KOPT-K1 (cell line): ENCODE data around the gene SSUH2.
"Not testable (repeated sequence)": the region's sequence is repeated elsewhere in the genome, so short reads cannot be mapped to it uniquely, and the experiment has no call there.

ENCODE experiments used
- H3K27ac ChIP-seq: fragments of 200-600 bp; sonication (generic); 2 replicates; pipeline ENCODE4 v1.5.1; 2016; ENCODE audit warnings: antibody characterized with exemption, mild to moderate bottlenecking, low read depth, low read length; ENCODE audit not compliant: poor library complexity, severe bottlenecking
- H3K36me3 ChIP-seq: fragments of 200-600 bp; sonication (generic); 2 replicates; pipeline ENCODE4 v1.5.1; 2017; ENCODE audit warnings: antibody characterized with exemption, mild to moderate bottlenecking, low read length, moderate library complexity; ENCODE audit not compliant: insufficient read depth
- H3K9me3 ChIP-seq: fragments of 200-600 bp; sonication (generic); 2 replicates; pipeline ENCODE4 v1.5.1; 2017; ENCODE audit warnings: antibody characterized with exemption, low read length, mild to moderate bottlenecking; ENCODE audit not compliant: insufficient read depth, poor library complexity, severe bottlenecking

Gene SSUH2

GRCh38 chr3:8665407-8665896 lies 20.9 kb upstream of the SSUH2 start:
- no peaks in the 10 kb centered on the region for H3K9me3 ChIP-seq
- no peak overlapping the region for H3K27ac ChIP-seq
- no peaks in the 10 kb centered on the region for H3K36me3 ChIP-seq

- H3K9me3 ChIP-seq: no peaks in the 10 kb centered on the region
- no peaks in the 10 kb centered on the region for H3K36me3 ChIP-seq
- no peak overlapping the region for H3K27ac ChIP-seq
Measured at GRCh38 chr3:8663177-8664061, 18.8 kb upstream of the SSUH2 start.

GRCh38 chr3:8662594-8662993 lies 18.0 kb upstream of the SSUH2 start:
- H3K36me3 ChIP-seq: no peaks in the 10 kb centered on the region
- no peaks in the 10 kb centered on the region for H3K9me3 ChIP-seq
- no peak overlapping the region for H3K27ac ChIP-seq

- Histone ChIP-seq H3K9me3 (no peaks in the 10 kb centered on the region), H3K27ac (no peak overlapping the region), H3K36me3 (no peaks in the 10 kb centered on the region)
Measured at GRCh38 chr3:8660175-8661118, 15.8 kb upstream of the SSUH2 start.

GRCh38 chr3:8659242-8659641 lies 14.6 kb upstream of the SSUH2 start:
- Histone ChIP-seq H3K27ac (no peak overlapping the region), H3K36me3 (no peaks in the 10 kb centered on the region), H3K9me3 (no peaks in the 10 kb centered on the region)

GRCh38 chr3:8658306-8659212 lies 14.0 kb upstream of the SSUH2 start:
- peaks cover 5% of the 10 kb centered on the region for H3K9me3 ChIP-seq
- H3K36me3 ChIP-seq: no peaks in the 10 kb centered on the region
- no peak overlapping the region for H3K27ac ChIP-seq

GRCh38 chr3:8657804-8658305 lies 13.3 kb upstream of the SSUH2 start:
- Histone ChIP-seq H3K9me3 (peaks cover 5% of the 10 kb centered on the region), H3K27ac (no peak overlapping the region), H3K36me3 (no peaks in the 10 kb centered on the region)

- Histone ChIP-seq H3K36me3 (no peaks in the 10 kb centered on the region), H3K27ac (no peak overlapping the region), H3K9me3 (peaks cover 5% of the 10 kb centered on the region)
Measured at GRCh38 chr3:8656240-8656639, 11.6 kb upstream of the SSUH2 start.

- H3K9me3 ChIP-seq: peaks cover 5% of the 10 kb centered on the region
- H3K36me3 ChIP-seq: no peaks in the 10 kb centered on the region
- H3K27ac ChIP-seq: no peak overlapping the region
Measured at GRCh38 chr3:8655387-8655835, 10.8 kb upstream of the SSUH2 start.

- not testable (repeated sequence) for H3K36me3 ChIP-seq, H3K27ac ChIP-seq, H3K9me3 ChIP-seq
Measured at GRCh38 chr3:8654572-8655329, 10.2 kb upstream of the SSUH2 start.

- peaks cover 5% of the 10 kb centered on the region for H3K9me3 ChIP-seq
- H3K27ac ChIP-seq: no peak overlapping the region
Measured at GRCh38 chr3:8653800-8654408, 9.3 kb upstream of the SSUH2 start.

GRCh38 chr3:8652324-8652987 lies 7.9 kb upstream of the SSUH2 start:
- Histone ChIP-seq H3K36me3 (no peaks in the 10 kb centered on the region), H3K9me3 (peaks cover 5% of the 10 kb centered on the region), H3K27ac (no peak overlapping the region)

More at GRCh38 chr3:8653800-8654408, 9.3 kb upstream of the SSUH2 start:
- no peaks in the 10 kb centered on the region for H3K36me3 ChIP-seq
